ENCODE data around the gene DACH1. TPM values are rescaled to one million over a fixed set of nuclear protein-coding genes. Genes with fewer than 3 reads are reported as not detected.

The DACH1 gene
- total RNA-seq, 1 experiment from 2014 or later = not detected

DNA sequence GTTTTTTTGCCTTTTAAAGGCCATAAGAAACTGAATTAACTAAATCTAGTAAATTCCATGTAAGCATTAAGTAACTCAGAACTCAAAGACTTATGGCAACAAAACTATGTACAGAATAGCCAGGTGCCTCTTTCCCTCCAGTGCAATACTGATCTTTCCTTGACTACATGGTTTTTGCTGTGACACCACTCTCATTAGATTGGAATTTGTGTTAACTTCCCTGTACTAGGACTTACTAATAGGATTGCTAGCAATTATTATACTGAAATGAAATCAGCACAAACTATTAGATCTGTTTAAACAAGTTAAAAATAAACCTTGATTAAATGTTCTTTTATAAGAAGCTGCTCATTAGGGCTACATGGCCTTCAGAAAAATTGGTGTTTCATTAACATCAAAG, 96.3 kb downstream of the DACH1 start (continued):
- TF ChIP-seq, protein P1, sequence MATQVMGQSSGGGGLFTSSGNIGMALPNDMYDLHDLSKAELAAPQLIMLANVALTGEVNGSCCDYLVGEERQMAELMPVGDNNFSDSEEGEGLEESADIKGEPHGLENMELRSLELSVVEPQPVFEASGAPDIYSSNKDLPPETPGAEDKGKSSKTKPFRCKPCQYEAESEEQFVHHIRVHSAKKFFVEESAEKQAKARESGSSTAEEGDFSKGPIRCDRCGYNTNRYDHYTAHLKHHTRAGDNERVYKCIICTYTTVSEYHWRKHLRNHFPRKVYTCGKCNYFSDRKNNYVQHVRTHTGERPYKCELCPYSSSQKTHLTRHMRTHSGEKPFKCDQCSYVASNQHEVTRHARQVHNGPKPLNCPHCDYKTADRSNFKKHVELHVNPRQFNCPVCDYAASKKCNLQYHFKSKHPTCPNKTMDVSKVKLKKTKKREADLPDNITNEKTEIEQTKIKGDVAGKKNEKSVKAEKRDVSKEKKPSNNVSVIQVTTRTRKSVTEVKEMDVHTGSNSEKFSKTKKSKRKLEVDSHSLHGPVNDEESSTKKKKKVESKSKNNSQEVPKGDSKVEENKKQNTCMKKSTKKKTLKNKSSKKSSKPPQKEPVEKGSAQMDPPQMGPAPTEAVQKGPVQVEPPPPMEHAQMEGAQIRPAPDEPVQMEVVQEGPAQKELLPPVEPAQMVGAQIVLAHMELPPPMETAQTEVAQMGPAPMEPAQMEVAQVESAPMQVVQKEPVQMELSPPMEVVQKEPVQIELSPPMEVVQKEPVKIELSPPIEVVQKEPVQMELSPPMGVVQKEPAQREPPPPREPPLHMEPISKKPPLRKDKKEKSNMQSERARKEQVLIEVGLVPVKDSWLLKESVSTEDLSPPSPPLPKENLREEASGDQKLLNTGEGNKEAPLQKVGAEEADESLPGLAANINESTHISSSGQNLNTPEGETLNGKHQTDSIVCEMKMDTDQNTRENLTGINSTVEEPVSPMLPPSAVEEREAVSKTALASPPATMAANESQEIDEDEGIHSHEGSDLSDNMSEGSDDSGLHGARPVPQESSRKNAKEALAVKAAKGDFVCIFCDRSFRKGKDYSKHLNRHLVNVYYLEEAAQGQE (IDR thresholded peaks at IDR 0.05; ENCODE audit: low read depth) = no peak
- TF ChIP-seq YY1 (IDR thresholded peaks at IDR 0.05; ENCODE audit: extremely low read depth, insufficient replicate concordance, low read depth, low read length) (no peak), EZH2phosphoT487 (IDR thresholded peaks at IDR 0.05; ENCODE audit: borderline replicate concordance) (no peak)

DNA sequence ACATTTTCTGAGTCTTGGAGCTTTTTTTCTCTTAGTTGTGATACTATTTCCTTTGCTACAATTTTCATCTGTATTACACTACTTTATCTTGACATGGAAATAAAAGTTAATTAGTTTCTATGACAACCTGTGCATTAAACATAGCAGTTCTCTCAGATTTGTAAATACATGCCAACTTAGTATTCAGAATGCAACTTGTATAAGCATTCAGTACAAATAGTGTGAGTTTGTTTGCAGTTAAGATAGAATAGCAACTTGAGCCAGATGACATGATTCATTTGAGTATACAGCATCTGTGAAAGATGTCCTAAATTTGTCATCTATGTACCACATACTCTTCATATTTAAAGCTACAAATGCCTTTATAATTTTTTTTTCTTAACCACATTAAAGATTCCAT, 98.1 kb downstream of the DACH1 start:
- ChIA-PET CTCF (no interaction called here), POLR2A (no interaction called here), RAD21 (ENCODE audit: low non-redundant PET in 1 of 2, low total read pairs in 2 of 2, uncharacterized antibody in 2 of 2, unreplicated experiment in 2 of 2) (no interaction called here)
- ATAC-seq = no peak
- H3K36me3 ChIP-seq (ENCODE audit: control insufficient read depth in 1 of 2, insufficient read depth in 2 of 2, low read length in 2 of 2) = no peaks in the 10 kb centered on the region
- BruUV-seq (replicated peaks) = no TSS peak
- H3K9me3 ChIP-seq (ENCODE audit: control insufficient read depth in 1 of 2, insufficient read depth in 1 of 2, low read depth in 1 of 2, low read length in 2 of 2) = no peaks in the 10 kb centered on the region
- H3K4me2 ChIP-seq (ENCODE audit: low read length) = no peak overlapping the region
- no peak for DNase-seq (ENCODE audit: low read depth, low spot score)
- no peaks in the 10 kb centered on the region for H3K4me1 ChIP-seq (ENCODE audit: control insufficient read depth in 1 of 2, insufficient read depth in 2 of 2, low read length in 2 of 2)
- no peaks in the 10 kb centered on the region for H3K27me3 ChIP-seq (ENCODE audit: insufficient read depth, low read length)
- no peak overlapping the region for H3K4me3 ChIP-seq (replicated peaks in 1 of 2; ENCODE audit: low read depth in 1 of 2, low read length in 2 of 2)
- intact Hi-C loops (cut with micrococcal nuclease) = no loop called here
- no peaks in the 10 kb centered on the region for H3K79me2 ChIP-seq (ENCODE audit: insufficient read depth, low read length)
- no peak overlapping the region for H3K27ac ChIP-seq (ENCODE audit: low read depth, low read length)
- H3K9ac ChIP-seq (ENCODE audit: low read length) = no peak overlapping the region
- H2AFZ ChIP-seq (ENCODE audit: low read depth, low read length, poor library complexity, severe bottlenecking) = no peak overlapping the region
- H4K20me1 ChIP-seq (ENCODE audit: insufficient read depth) = no peaks in the 10 kb centered on the region
- no peaks in the 10 kb centered on the region for H3K9me2 ChIP-seq (ENCODE audit: insufficient read depth)
- no peak for TF ChIP-seq TCF7L2 (IDR thresholded peaks at IDR 0.05; ENCODE audit: borderline replicate concordance, extremely low read depth, insufficient read depth, insufficient read length)
- TF ChIP-seq, protein P2, sequence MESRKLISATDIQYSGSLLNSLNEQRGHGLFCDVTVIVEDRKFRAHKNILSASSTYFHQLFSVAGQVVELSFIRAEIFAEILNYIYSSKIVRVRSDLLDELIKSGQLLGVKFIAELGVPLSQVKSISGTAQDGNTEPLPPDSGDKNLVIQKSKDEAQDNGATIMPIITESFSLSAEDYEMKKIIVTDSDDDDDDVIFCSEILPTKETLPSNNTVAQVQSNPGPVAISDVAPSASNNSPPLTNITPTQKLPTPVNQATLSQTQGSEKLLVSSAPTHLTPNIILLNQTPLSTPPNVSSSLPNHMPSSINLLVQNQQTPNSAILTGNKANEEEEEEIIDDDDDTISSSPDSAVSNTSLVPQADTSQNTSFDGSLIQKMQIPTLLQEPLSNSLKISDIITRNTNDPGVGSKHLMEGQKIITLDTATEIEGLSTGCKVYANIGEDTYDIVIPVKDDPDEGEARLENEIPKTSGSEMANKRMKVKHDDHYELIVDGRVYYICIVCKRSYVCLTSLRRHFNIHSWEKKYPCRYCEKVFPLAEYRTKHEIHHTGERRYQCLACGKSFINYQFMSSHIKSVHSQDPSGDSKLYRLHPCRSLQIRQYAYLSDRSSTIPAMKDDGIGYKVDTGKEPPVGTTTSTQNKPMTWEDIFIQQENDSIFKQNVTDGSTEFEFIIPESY (IDR thresholded peaks at IDR 0.05; ENCODE audit: extremely low read depth, insufficient replicate concordance, low read length) = no peak
- no peak for TF ChIP-seq SIN3A (IDR thresholded peaks at IDR 0.05; ENCODE audit: low read depth)
- TF ChIP-seq, protein P3, sequence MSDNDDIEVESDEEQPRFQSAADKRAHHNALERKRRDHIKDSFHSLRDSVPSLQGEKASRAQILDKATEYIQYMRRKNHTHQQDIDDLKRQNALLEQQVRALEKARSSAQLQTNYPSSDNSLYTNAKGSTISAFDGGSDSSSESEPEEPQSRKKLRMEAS (IDR thresholded peaks at IDR 0.05) = no peak
- TF ChIP-seq, protein P1 (IDR thresholded peaks at IDR 0.05; ENCODE audit: low read depth) = no peak
- no peak for TF ChIP-seq SP1 (IDR thresholded peaks at IDR 0.05; ENCODE audit: low read depth)
- no peak for TF ChIP-seq CEBPB (IDR thresholded peaks at IDR 0.05; ENCODE audit: low read depth)
- no peak for TF ChIP-seq ZNF274 (IDR thresholded peaks at IDR 0.05; ENCODE audit: low read depth, low read length)
- no peak for TF ChIP-seq EZH2phosphoT487 (IDR thresholded peaks at IDR 0.05; ENCODE audit: borderline replicate concordance)
- TF ChIP-seq YY1 (IDR thresholded peaks at IDR 0.05; ENCODE audit: extremely low read depth, insufficient replicate concordance, low read depth, low read length) = no peak
- no peak for TF ChIP-seq POLR2A (IDR thresholded peaks at IDR 0.05; ENCODE audit: borderline replicate concordance, extremely low read depth, insufficient read depth, insufficient read length)
- no peak for TF ChIP-seq ELF1 (IDR thresholded peaks at IDR 0.05; ENCODE audit: borderline replicate concordance, low read depth)
- no peak for TF ChIP-seq POLR2AphosphoS5 (IDR thresholded peaks at IDR 0.05; ENCODE audit: low read depth, low read length)
- no peak for TF ChIP-seq EZH2 (IDR thresholded peaks at IDR 0.05)
- no peak for TF ChIP-seq JUND (IDR thresholded peaks at IDR 0.05)
- TF ChIP-seq FOSL1 (IDR thresholded peaks at IDR 0.05; ENCODE audit: low read depth) = no peak
- no peak for TF ChIP-seq EGR1 (IDR thresholded peaks at IDR 0.05; ENCODE audit: low read depth)

Measured in HCT116 (cell line).